Measurements from ENCODE around the gene POLDIP3.

- TF ChIP-seq CTCF (conservative IDR thresholded peaks at IDR 0.05; ENCODE audit: low read depth, low read length) (no peak), ELK1 (IDR thresholded peaks at IDR 0.05; ENCODE audit: borderline replicate concordance, low read depth, low read length) (no peak), FOS (IDR thresholded peaks at IDR 0.05; ENCODE audit: low read depth, low read length) (no peak), USF2 (IDR thresholded peaks at IDR 0.05; ENCODE audit: low read depth, low read length) (no peak), RCOR1 (IDR thresholded peaks at IDR 0.05; ENCODE audit: insufficient replicate concordance, low read length) (no peak), RFX5 (IDR thresholded peaks at IDR 0.05; ENCODE audit: low read depth, low read length) (no peak), POLR2A (IDR thresholded peaks at IDR 0.05; ENCODE audit: low read depth, low read length) (no peak)
These were observed 11.3 kb downstream of the POLDIP3 start for GRCh38 chr22:42603427-42603826.
